ENCODE results near the gene AKAP9. TPM values are rescaled to one million over a fixed set of nuclear protein-coding genes. Genes with fewer than 3 reads are reported as not detected.

Gene AKAP9
- total RNA-seq, 2 donors from 2014 or later = 57.0 to 61.9 TPM

DNA sequence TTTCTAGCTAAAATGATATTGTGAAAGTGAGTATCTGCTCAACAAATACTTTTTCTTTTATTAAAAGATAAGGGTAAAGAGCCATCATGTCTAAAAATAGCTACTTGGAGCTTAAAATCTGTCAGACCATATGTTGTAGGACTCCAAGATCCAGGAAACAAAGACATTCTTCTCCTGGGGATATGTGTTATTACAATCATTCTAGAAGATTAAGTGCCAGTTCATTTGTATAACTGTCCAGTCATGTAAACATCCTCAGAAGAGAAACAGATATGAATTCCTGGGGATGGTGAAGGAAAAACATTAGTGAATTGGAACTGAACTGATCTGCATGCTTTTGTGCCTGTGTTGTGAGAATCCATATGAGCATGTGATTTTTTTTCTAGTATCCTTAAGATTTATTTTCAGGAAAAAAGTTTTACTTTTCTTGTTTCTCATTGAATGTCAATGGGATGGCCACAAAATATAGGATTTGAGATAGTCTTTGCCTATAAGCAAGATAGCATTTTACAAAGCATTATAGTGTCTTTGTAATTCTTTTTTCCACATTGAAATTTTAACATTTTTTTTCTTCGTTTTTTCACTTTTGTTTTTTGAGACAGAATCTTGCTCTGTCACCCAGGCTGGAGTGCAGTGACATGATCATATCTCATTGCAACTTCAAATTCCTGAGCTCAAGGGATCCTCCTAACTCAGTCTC, 45.7 kb upstream of the AKAP9 start:
- H3K27ac Mint-ChIP-seq = no peak overlapping the region
- H3K9me3 ChIP-seq (ENCODE audit: control insufficient read depth, low read length) = peaks cover 13% of the 10 kb centered on the region
- no peak overlapping the region for H3K4me3 Mint-ChIP-seq
- H3K4me1 Mint-ChIP-seq = peaks cover 15% of the 10 kb centered on the region
- no peak for DNase-seq
- H3K27me3 ChIP-seq (ENCODE audit: control insufficient read depth, insufficient read depth, low read length, poor library complexity, severe bottlenecking) = no peaks in the 10 kb centered on the region
- H3K36me3 ChIP-seq (ENCODE audit: control insufficient read depth, insufficient read depth, low read length) = no peaks in the 10 kb centered on the region
- H3K27me3 Mint-ChIP-seq (ENCODE audit: insufficient read depth) = peaks cover 1% of the 10 kb centered on the region
- peaks cover 12% of the 10 kb centered on the region for H3K9me3 Mint-ChIP-seq
- TF ChIP-seq CTCF (conservative IDR thresholded peaks at IDR 0.05) = no peak
- no peak overlapping the region for H3K4me3 ChIP-seq (ENCODE audit: low read length)
- H3K27ac ChIP-seq (ENCODE audit: low read depth, low read length) = no peak overlapping the region
- no peak overlapping the region for H3K9ac ChIP-seq (ENCODE audit: extremely low read depth, low read length, poor library complexity, severe bottlenecking)
- peaks cover 2% of the 10 kb centered on the region for H3K36me3 Mint-ChIP-seq (ENCODE audit: low read depth)
- 50 to 85% methylated on average over 1 of the region's 1 CpG for WGBS, 2 experiments (ENCODE audit: insufficient coverage in 1 of 2, insufficient read length in 1 of 2)
- H3K4me1 ChIP-seq (ENCODE audit: control insufficient read depth, insufficient read depth, low read length) = peaks cover 7% of the 10 kb centered on the region

DNA sequence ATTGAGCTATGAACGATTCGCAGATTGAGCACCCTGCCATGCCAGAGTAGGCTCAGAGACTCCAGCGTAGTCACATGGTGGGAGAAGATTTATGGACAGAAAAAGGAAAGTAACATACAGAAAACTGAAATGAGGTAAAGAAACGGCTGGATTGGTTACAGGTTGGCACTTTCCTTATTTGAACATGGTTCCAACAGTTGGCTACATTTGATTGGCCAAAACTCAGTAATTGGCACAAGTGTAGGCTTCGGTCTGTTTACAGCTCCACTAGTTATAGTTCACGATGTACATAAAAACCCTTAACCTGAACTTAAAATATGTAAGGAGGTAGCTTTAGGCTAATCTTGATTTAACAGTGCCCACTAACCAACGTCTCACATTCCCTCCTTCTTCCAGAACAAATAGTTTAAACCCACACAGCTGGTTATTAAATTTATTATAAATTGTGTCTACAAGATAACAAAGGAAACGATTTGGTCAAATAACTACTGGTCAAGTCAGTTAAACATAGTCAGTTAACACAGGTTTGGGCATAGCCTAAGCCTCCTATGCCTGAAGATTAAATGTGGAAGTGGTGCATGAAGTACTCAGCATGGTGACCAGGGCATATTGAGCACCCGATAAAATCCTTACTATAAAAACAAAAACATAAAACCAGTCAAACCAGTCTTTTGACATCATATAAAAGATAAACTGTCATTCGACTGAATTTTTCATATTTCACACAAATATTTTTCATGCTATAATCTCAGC, 42.2 kb upstream of the AKAP9 start:
- TF ChIP-seq CTCF (conservative IDR thresholded peaks at IDR 0.05) = no peak
- H3K27me3 Mint-ChIP-seq (ENCODE audit: insufficient read depth) = peaks cover 1% of the 10 kb centered on the region
- peaks cover 4% of the 10 kb centered on the region for H3K4me1 ChIP-seq (ENCODE audit: control insufficient read depth, insufficient read depth, low read length)
- H3K4me3 Mint-ChIP-seq = no peak overlapping the region
- H3K4me1 Mint-ChIP-seq = no peaks in the 10 kb centered on the region
- no peak for DNase-seq
- H3K27ac ChIP-seq (ENCODE audit: low read depth, low read length) = no peak overlapping the region
- H3K9me3 Mint-ChIP-seq = no peaks in the 10 kb centered on the region
- no peak overlapping the region for H3K9ac ChIP-seq (ENCODE audit: extremely low read depth, low read length, poor library complexity, severe bottlenecking)
- no peak overlapping the region for H3K27ac Mint-ChIP-seq
- no peaks in the 10 kb centered on the region for H3K36me3 Mint-ChIP-seq (ENCODE audit: low read depth)
- no peaks in the 10 kb centered on the region for H3K36me3 ChIP-seq (ENCODE audit: control insufficient read depth, insufficient read depth, low read length)
- no peak overlapping the region for H3K4me3 ChIP-seq (ENCODE audit: low read length)
- WGBS, 2 experiments (ENCODE audit: insufficient coverage in 1 of 2, insufficient read length in 1 of 2) = 92 to 96% methylated on average over 8 to 9 of the region's 10 CpGs
- no peaks in the 10 kb centered on the region for H3K9me3 ChIP-seq (ENCODE audit: control insufficient read depth, low read length)
- H3K27me3 ChIP-seq (ENCODE audit: control insufficient read depth, insufficient read depth, low read length, poor library complexity, severe bottlenecking) = no peaks in the 10 kb centered on the region

DNA sequence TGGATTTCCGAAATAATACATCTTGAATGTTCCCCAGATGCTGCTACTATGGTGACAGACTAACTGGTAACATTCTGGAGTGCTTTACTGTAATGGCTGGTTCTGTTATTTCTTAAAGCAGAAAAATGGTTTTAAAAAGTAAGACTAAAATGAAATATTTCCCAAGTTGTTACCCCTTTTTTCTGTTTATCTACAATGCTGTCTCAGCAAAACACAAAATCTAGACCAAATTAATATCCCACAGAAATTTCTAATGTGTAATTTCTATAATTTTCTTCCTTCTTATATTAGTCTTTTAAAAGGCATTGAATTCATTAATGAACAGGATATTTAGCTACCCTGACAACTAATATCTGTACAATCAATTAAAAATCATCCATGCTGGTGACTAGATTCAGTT, 41.1 kb upstream of the AKAP9 start:
- H3K9me3 Mint-ChIP-seq = no peaks in the 10 kb centered on the region
- H3K27ac Mint-ChIP-seq = no peak overlapping the region
- Histone ChIP-seq H3K9ac (ENCODE audit: extremely low read depth, low read length, poor library complexity, severe bottlenecking) (no peak overlapping the region), H3K27me3 (ENCODE audit: control insufficient read depth, insufficient read depth, low read length, poor library complexity, severe bottlenecking) (no peaks in the 10 kb centered on the region), H3K4me1 (ENCODE audit: control insufficient read depth, insufficient read depth, low read length) (no peaks in the 10 kb centered on the region), H3K36me3 (ENCODE audit: control insufficient read depth, insufficient read depth, low read length) (no peaks in the 10 kb centered on the region), H3K27ac (ENCODE audit: low read depth, low read length) (no peak overlapping the region), H3K9me3 (ENCODE audit: control insufficient read depth, low read length) (no peaks in the 10 kb centered on the region), H3K4me3 (ENCODE audit: low read length) (no peak overlapping the region)
- H3K4me3 Mint-ChIP-seq = no peak overlapping the region
- H3K4me1 Mint-ChIP-seq = no peaks in the 10 kb centered on the region
- peaks cover 1% of the 10 kb centered on the region for H3K27me3 Mint-ChIP-seq (ENCODE audit: insufficient read depth)
- no peak for TF ChIP-seq CTCF (conservative IDR thresholded peaks at IDR 0.05)
- DNase-seq = no peak
- H3K36me3 Mint-ChIP-seq (ENCODE audit: low read depth) = no peaks in the 10 kb centered on the region
- 85 to 88% methylated on average over 1 of the region's 1 CpG for WGBS, 2 experiments (ENCODE audit: insufficient coverage in 1 of 2, insufficient read length in 1 of 2)
